CD4-positive, alpha-beta T cell (primary cell): ENCODE measurements around the gene BDH1. TPM values are rescaled to one million over a fixed set of nuclear protein-coding genes. Genes with fewer than 3 reads are reported as not detected.

Source experiments
- ATAC-seq: fragments of 200-7000 bp; cut with Tn5 transposase; one replicate; pipeline ENCODE4 v1.10.0; 2022; ENCODE audit warnings: mild to moderate bottlenecking; ENCODE audit not compliant: poor library complexity
- CTCF ChIA-PET: fragments of 350-600 bp; sonication (Branson Sonifier 250); formaldehyde crosslinking; loops from one replicate; lab custom pipeline; 2021; ENCODE audit warnings: antibody characterized with exemption, inconsistent platforms; lab: Charles Lee
- POLR2A ChIA-PET: fragments of 350-600 bp; sonication (Branson Sonifier 250); formaldehyde crosslinking; loops from one replicate; lab custom pipeline; 2021; ENCODE audit warnings: antibody characterized with exemption, inconsistent platforms; lab: Charles Lee
- DNase-seq, 14 experiments: peaks; one replicate each; pipeline ENCODE4 v3.0.0-alpha.2; 2013 to 2020; ENCODE audit warnings: mixed read lengths in 2 of 14
- H3K27ac ChIP-seq, 2 donors: one replicate each; pipeline versions ENCODE4 v1.5.1 to v1.7.0; 2013; ENCODE audit warnings: low read length in 2 of 2, low read depth in 1 of 2, mild to moderate bottlenecking in 1 of 2
- H3K27me3 ChIP-seq, 2 experiments: 1 replicate in 1 of 2; 2 replicates in 1 of 2; pipeline versions ENCODE4 v1.6.1 to v1.7.0; 2013; ENCODE audit warnings: low read length in 2 of 2, control low read depth in 1 of 2, mild to moderate bottlenecking in 1 of 2, moderate library complexity in 1 of 2; ENCODE audit not compliant: insufficient read depth in 2 of 2, control insufficient read depth in 1 of 2
- H3K36me3 ChIP-seq: one replicate; pipeline ENCODE4 v1.6.1; 2013; ENCODE audit warnings: low read length, control low read depth; ENCODE audit not compliant: insufficient read depth
- H3K4me1 ChIP-seq: one replicate; pipeline ENCODE4 v1.6.1; 2013; ENCODE audit warnings: low read length, control low read depth; ENCODE audit not compliant: insufficient read depth
- H3K4me3 ChIP-seq: one replicate; pipeline ENCODE4 v1.5.1; 2013; ENCODE audit warnings: mild to moderate bottlenecking, low read length, moderate library complexity
- H3K9me3 ChIP-seq, 2 experiments: 1 replicate in 1 of 2; 2 replicates in 1 of 2; pipeline versions ENCODE4 v1.6.1 to v1.7.0; 2013; ENCODE audit warnings: low read length in 2 of 2, mild to moderate bottlenecking in 2 of 2, control low read depth in 1 of 2, moderate library complexity in 1 of 2; ENCODE audit not compliant: control insufficient read depth in 1 of 2, insufficient read depth in 1 of 2
- H3K27ac Mint-ChIP-seq: one replicate; pipeline ENCODE4 v1.8.0; 2020; ENCODE audit warnings: mixed read lengths
- H3K27me3 Mint-ChIP-seq: one replicate; pipeline ENCODE4 v1.8.0; 2021; ENCODE audit warnings: mixed read lengths
- H3K36me3 Mint-ChIP-seq: one replicate; pipeline ENCODE4 v1.8.0; 2021; ENCODE audit warnings: low read depth, mixed read lengths
- H3K4me1 Mint-ChIP-seq: one replicate; pipeline ENCODE4 v1.8.0; 2021; ENCODE audit warnings: low read depth, mixed read lengths
- H3K4me3 Mint-ChIP-seq: one replicate; pipeline ENCODE4 v1.8.0; 2020; ENCODE audit warnings: mild to moderate bottlenecking, mixed read lengths
- H3K9me3 Mint-ChIP-seq: one replicate; pipeline ENCODE4 v1.8.0; 2020; ENCODE audit warnings: mixed read lengths
- intact Hi-C, 2 experiments: fragments of 100-400 bp; cut with DNase I in 1 of 2; cut with micrococcal nuclease in 1 of 2; formaldehyde crosslinking; loops; one replicate each; pipeline versions ENCODE4 v1.15.1 to v1.9.0; 2023 to 2025; cut with DNase I, micrococcal nuclease
- total RNA-seq, 174 experiments: library from RNA in 2 of 174; stranded (reverse) in 2 of 174; gene quantifications; one replicate each; pipeline ENCODE4 v1.2.3 and lab custom pipeline; 2021 to 2026
- TF ChIP-seq, protein P1 (sequence below): fragments of 200-600 bp; IDR thresholded peaks from one replicate; pipeline ENCODE4 v1.8.0; 2022; ENCODE audit warnings: antibody characterized with exemption, mild to moderate bottlenecking

The BDH1 gene
- total RNA-seq, 2 experiments from 2014 or later = 17.7 to 22.2 TPM

- intact Hi-C loops = no loop called here
- no peak overlapping the region for H3K4me3 Mint-ChIP-seq
- CTCF ChIA-PET = no interaction called here
Observed at GRCh38 chr3:197542741-197543454, 12.9 kb downstream of the BDH1 start.

GRCh38 chr3:197541756-197542539 is 13.8 kb downstream of the BDH1 start:
- no peaks in the 10 kb centered on the region for H3K27me3 Mint-ChIP-seq
- POLR2A ChIA-PET = no interaction called here

More at GRCh38 chr3:197542741-197543454, 12.9 kb downstream of the BDH1 start:
- no peak for DNase-seq
- Histone ChIP-seq H3K9me3 (no peaks in the 10 kb centered on the region), H3K27me3 (no peaks in the 10 kb centered on the region), H3K4me3 (no peak overlapping the region), H3K36me3 (peaks cover 39% of the 10 kb centered on the region), H3K27ac (no peak overlapping the region), H3K4me1 (no peaks in the 10 kb centered on the region)
- POLR2A ChIA-PET = no interaction called here
- no peak for ATAC-seq
- Mint-ChIP-seq H3K4me1 (no peaks in the 10 kb centered on the region), H3K36me3 (peaks cover 75% of the 10 kb centered on the region), H3K27me3 (no peaks in the 10 kb centered on the region), H3K9me3 (no peaks in the 10 kb centered on the region), H3K27ac (no peak overlapping the region)
- TF ChIP-seq, protein P1, sequence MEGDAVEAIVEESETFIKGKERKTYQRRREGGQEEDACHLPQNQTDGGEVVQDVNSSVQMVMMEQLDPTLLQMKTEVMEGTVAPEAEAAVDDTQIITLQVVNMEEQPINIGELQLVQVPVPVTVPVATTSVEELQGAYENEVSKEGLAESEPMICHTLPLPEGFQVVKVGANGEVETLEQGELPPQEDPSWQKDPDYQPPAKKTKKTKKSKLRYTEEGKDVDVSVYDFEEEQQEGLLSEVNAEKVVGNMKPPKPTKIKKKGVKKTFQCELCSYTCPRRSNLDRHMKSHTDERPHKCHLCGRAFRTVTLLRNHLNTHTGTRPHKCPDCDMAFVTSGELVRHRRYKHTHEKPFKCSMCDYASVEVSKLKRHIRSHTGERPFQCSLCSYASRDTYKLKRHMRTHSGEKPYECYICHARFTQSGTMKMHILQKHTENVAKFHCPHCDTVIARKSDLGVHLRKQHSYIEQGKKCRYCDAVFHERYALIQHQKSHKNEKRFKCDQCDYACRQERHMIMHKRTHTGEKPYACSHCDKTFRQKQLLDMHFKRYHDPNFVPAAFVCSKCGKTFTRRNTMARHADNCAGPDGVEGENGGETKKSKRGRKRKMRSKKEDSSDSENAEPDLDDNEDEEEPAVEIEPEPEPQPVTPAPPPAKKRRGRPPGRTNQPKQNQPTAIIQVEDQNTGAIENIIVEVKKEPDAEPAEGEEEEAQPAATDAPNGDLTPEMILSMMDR = no peak

GRCh38 chr3:197540961-197541377 is 14.8 kb downstream of the BDH1 start:
- Histone ChIP-seq H3K27me3 (no peaks in the 10 kb centered on the region), H3K4me1 (no peaks in the 10 kb centered on the region), H3K36me3 (peaks cover 39% of the 10 kb centered on the region), H3K27ac (no peak overlapping the region), H3K4me3 (no peak overlapping the region), H3K9me3 (no peaks in the 10 kb centered on the region)
- H3K27ac Mint-ChIP-seq = no peak overlapping the region
- H3K36me3 Mint-ChIP-seq = peaks cover 73% of the 10 kb centered on the region
- POLR2A ChIA-PET = no interaction called here
- no peak overlapping the region for H3K4me3 Mint-ChIP-seq
- TF ChIP-seq, protein P1 = no peak
- DNase-seq (no peak), ATAC-seq (no peak)
- no peaks in the 10 kb centered on the region for H3K9me3 Mint-ChIP-seq
- H3K4me1 Mint-ChIP-seq = no peaks in the 10 kb centered on the region
- intact Hi-C loops = no loop called here
- CTCF ChIA-PET = no interaction called here
- no peaks in the 10 kb centered on the region for H3K27me3 Mint-ChIP-seq

More at GRCh38 chr3:197541756-197542539, 13.8 kb downstream of the BDH1 start:
- Mint-ChIP-seq H3K27ac (no peak overlapping the region), H3K36me3 (peaks cover 74% of the 10 kb centered on the region), H3K4me1 (no peaks in the 10 kb centered on the region), H3K4me3 (no peak overlapping the region), H3K9me3 (no peaks in the 10 kb centered on the region)
- H3K36me3 ChIP-seq = peaks cover 46% of the 10 kb centered on the region
- CTCF ChIA-PET = no interaction called here
- H3K27me3 ChIP-seq = no peaks in the 10 kb centered on the region
- no peak overlapping the region for H3K27ac ChIP-seq
- TF ChIP-seq, protein P1 = no peak
- intact Hi-C loops = no loop called here
- no peaks in the 10 kb centered on the region for H3K9me3 ChIP-seq
- no peak overlapping the region for H3K4me3 ChIP-seq
- DNase-seq (no peak), ATAC-seq (no peak)
- H3K4me1 ChIP-seq = no peaks in the 10 kb centered on the region
